GM21723 (cell line): ENCODE data around the gene WDR35.
A peak's percentile ranks its signal among the peaks of the same experiment; 100 is the strongest.
"Not testable (repeated sequence)": the region's sequence is repeated elsewhere in the genome, so short reads cannot be mapped to it uniquely, and the experiment has no call there.

ENCODE experiments used
- ATAC-seq: cut with Tn5 transposase; IDR thresholded peaks from one replicate; pipeline ENCODE4 v1.9.1; 2021; ENCODE audit warnings: mild to moderate bottlenecking, moderate library complexity; ENCODE audit not compliant: unreplicated experiment

Gene WDR35

DNA sequence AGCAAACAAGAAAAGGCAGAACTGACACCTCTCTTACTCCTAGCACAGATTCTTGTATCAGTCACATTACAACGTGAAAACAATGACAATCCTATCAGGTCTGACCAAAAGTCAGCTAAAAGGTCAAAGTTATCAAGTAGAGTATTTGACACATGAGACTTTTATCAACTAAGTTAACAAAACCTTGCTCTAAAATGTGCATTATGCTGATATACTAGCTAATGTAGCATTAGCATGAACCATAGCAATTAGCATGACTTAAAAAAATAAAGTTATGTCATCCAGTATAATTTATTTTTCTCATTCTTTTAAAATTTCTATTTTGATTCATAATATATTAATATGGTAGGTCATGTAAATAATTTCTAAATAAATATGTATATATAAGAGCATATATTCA, 46.7 kb downstream of the WDR35 start:
- ATAC-seq, result no peak

DNA sequence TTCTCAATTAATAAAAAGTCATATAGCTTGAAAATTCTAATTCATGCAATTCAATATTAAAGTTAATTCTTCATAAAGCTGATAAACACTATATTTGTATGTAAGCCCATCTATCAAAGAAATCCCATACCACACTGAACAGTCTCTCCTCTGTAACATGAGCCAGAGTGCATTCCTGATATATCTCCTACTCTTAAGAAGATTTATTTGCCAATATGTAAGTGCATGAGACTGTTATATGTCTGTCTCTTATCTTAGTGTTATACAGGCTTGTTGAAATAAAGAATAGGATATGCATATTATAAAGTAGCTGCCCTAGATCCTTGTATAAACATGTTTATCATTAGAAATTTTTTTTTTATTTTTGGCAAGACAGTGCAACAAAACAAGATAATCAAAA, 47.7 kb downstream of the WDR35 start:
- no peak for ATAC-seq

DNA sequence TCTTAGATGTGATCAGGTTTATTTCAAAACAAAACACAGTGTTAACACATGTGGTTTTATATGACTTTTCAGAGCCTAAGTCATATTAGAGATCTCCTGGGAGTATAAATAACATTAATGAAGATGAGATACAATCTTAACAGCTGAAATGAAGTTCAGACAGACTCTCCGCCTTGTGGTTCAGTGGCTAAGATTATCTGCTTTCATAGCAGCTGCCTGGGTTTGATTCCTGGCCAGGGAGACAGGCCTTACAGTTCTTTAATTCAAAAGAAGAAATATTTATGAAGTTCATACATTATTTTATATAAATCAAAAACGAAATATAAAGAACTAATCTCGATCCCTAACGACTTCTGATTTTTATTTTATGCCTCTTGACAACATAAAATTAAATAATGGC, 52.9 kb downstream of the WDR35 start:
- ATAC-seq, result no peak

DNA sequence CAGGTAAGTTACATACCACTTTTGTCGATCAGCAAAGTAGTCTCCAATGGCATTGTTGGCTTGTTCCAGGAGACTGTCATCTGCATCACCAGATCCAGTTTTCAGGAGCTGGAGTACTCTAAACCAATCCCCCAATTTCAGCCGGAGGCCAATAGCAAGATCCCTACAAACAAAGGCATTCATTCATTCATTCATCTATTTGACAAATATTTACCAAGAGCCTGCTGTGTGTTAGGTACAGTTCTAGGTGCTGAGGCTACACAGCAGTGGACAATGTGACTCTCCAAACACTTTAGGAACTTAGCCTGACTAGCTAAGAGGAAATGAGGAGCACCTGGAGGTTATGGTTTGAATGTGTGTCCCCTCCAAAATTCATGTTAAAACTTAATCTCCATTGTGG, 53.7 kb downstream of the WDR35 start:
- no peak for ATAC-seq

DNA sequence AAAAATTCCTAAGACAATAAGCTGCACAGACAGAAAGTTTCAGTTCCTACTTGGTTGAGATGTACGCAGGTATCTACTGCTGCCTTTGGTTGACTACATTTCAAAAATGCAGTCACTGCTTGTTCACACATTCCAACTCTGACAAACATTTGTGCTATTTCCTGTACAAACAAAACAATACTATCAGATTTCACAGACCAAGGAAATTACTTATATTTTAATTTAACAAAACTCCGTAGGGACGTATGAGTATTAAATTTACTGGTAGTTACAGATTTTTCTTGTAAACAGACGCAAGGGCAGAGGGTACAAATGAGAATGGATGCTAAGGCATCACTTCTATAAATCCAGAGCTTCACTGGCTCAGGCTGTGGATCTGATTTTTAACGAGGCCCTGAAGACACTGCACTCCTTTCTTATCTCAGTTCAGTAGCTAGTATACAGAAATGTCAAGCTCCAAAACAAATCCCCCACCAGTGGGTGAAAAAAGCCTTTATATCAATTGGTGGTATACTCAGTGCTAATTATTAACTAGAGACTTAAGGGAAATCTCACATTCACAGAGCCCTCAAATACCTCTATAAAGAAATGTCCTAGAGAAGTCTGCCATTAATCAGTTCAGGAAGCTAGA, 56.4 kb downstream of the WDR35 start:
- ATAC-seq, result peak; percentile 80

DNA sequence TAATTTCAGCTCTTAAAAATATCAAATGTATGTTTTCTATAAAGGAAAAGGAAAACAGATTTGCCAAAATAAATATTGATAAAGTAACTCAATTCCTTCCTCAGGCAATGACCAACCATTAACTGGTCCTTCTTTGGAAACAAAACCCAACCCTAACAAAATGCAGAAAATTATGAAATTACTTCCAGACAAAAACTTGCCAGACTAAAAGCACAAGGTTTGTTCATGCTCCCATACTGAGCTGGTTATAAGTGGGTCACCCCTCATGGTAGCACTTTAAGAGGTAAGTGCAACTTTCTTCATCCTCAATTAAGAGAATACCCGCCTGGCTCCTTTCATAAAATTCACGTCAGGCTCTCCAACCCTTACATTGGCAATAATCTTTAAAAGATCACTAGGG, 57.0 kb downstream of the WDR35 start:
- peak; percentile 40 for ATAC-seq

DNA sequence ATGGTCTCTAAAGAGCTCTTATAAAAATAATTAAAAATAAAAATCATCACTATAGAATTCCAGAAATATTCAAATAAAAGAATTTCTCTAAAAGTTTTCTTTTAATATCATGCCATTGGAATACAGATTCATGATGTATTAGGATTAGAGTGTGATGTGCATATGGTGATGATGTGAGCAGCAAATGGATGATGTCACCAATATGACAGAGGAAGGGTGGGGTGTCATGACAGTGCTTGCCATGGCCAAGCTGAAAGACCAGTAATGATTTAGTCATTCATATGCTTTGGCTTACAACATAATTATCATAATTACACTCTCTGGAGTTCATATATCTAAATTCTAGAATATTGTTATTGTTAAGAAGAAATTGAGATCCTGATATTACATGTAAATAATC, 60.7 kb downstream of the WDR35 start:
- no peak for ATAC-seq

DNA sequence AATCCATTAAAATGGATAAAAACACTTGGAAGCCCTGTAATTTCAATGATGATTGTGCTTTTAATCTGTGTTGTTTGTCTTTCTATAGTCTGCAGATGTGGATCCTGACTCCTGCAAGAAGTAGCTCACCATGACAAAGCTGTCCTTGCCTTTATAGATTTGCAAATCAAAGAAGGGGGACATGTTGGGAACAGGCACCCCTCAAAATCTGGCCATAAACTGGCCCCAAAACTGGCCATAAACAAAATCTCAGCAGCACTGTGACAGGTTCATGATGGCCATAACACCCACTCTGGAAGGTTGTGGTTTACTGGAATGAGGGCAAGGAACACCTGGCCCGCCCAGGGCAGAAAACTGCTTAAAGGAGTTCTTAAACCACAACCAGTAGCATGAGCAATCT, 62.1 kb downstream of the WDR35 start:
- not testable (repeated sequence) for ATAC-seq

DNA sequence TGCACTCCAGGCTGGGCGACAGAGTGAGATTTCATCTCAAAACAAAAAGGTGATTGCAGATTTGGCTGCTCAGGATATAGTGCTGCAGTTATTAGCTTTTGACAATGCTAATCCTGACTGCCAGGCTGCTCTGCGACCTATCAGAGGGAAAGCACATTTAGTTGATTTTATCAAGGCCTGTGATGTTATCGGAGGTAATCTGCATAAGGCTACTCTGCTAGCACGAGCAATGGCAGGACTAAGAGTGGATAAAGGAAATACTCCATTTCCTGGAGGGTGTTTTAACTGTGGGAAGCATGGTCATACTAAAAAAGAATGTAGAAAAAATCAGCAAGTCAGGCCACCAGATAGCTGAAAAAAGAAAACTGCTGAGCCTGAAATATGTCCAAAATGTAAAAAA, 65.4 kb downstream of the WDR35 start:
- not testable (repeated sequence) for ATAC-seq

DNA sequence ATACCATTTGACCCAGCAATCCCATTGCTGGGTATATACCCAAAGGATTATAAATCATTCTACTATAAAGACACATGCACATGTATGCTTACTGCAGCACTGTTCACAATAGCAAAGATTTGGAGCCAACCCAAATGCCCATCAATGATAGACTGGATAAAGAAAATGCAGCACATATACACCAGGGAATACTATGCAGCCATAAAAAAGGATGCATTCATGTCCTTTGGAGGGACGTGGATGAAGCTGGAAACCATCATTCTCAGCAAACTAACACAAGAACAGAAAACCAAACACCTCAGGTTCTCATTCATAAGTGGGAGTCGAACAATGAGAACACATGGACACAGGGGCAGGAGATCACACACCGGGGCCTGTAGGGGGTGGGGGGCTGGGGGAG, 67.7 kb downstream of the WDR35 start:
- ATAC-seq, result not testable (repeated sequence)

DNA sequence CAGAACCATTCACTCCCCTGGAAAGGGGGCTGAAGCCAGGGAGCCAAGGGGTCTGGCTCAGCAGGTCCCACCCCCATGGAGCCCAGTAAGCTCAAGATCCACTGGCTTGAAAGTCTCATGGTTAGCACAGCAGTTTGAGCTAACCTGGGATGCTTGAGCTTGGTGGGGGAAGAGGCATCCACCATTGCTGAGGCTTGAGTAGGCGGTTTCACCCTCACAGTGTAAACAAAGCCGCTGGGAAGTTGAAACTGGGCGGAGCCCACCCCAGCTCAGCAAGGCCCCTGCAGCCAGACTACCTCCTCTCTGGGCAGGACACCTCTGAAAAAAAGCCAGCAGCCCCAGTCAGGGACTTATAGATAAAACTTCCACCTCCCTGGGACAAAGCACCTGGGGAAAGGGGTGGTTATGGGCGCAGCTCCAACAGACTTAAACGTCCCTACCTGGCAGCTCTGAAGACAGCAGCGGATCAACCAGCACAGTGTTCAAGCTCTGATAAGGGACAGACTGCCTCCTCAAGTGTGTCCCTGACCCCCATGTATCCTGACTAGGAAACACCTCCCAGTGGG, 73.4 kb downstream of the WDR35 start:
- ATAC-seq, result no peak

DNA sequence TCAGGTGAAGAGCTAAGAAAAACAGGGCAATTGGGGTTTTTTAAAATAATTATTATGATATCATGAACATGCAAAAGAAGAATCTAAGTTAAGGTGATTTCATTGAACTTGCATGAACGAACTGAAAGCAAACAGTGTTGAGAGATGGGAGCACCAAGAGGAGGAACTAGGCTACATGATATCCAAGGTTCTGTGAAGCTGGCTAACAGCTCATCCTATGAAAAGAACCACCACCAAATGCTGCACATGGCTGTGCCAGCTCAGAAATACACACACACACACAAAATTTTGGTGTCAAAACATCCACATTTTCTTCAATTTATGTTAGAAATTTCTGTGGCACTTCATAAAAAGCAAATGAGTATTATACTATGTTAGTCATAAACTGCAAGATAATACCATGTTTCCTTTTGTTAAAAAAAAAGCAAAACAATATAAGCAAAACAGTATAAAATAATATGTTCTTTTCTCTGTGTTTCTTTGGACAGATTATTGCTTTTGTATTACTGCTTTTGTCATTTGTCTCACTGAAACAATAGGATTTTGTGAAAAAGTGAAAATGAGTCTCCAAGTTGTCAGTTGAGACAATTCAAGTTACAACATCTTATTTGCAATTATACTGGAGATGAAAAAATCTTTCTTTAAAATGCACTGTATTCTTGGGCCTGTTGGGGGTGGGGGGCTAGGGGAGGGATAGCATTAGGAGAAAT, 75.5 kb downstream of the WDR35 start:
- no peak for ATAC-seq

DNA sequence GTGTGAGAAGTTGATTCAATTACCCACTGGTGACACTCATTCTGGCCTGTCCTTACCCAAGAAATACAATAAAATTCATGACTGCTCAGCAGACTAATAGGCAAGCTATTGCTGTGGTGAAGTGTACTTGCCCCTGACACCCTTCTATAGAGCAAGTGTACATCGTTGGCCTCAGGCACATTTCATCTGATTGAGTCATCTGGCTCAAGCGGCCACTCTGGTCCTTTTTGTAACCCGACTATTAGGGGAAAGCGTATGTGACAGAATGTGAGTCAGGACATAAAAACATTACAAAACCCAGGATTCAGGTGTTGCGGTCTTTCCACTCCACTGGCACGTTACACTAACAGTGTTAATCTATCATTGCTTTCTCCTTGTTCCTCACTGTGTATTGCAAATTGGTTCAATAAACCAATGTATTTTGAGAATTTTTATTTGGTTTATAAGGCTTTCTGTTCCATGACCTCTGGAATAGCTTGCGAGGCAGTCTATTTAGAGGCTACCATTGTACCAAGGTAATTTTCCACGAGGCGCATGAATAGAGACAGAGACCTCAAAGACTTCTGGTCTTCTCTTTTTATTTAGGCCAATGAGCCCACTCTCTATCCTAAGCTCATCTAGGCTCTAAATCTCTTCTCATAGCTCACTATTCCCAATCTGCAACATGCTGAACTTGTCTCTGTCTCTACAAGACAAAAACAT, 77.9 kb downstream of the WDR35 start:
- no peak for ATAC-seq

DNA sequence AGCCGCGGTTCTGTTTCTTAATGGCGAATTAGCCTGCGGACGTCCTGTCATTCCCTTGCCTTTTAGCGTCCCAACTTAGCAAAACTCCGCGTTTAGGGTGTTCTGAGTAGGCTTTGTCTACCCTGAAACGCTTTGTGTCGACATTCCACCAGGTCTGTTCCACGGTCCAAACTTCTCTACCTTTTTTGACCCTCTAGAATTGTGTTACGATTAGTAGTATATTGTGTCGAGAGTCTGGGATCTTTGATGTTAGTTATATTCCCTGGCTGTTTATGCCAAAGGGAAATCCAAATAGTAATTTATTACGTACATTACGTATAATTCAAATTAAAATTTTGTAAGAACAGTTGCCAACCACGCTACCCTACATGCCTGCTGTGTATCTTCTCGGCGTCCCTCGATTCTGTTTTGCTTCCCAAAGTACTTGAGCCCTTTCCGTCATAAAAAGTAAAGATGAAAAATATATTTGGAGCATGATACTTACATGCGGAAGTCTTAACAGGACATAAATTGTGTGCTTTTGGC, 87.6 kb downstream of the WDR35 start:
- ATAC-seq, result peak; percentile 3

DNA sequence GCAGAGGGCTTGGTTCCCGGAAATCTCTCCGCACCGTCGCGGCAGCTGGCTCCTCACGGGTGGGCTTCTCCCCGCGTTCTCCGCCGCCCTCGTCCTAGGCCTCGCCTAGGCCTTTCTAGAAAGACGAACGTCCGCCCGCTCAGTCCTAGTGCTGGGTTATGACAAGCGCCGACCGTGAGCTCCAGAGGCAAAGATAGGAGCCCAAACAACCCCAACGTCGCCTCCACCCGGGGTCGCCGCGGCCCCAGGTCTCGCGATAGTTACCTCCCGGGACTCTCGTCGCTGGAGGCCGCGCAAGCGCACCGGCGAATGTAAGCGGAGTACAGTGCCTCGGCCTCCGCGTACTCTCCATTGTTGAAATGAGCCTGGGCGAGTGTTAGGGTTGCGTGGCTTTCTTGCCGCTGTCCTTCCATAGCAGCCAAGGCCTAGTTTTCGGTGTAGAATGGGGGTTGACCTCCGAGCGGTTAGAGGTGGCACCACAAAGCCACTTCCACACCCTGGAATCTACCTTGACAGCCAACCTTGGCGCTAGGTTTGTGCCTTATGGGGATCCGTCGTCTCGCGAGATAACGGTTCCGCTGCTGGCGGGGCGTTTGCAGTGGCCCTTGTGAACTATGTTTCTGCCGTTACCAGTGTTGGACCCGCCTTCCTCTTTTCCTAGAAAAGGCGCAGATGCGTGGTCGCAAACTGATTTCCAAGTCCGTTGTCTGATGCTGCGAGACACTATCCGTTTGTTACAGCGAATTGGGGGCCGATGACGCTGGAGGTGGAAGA, 88.3 kb downstream of the WDR35 start, which contains the start of gene TTC32:
Gene TTC32 (minus strand): TSS at position 542 of the 774 bp plus-strand sequence. CDS start 129 bp downstream, at position 413.
- peak; percentile 87 for ATAC-seq

DNA sequence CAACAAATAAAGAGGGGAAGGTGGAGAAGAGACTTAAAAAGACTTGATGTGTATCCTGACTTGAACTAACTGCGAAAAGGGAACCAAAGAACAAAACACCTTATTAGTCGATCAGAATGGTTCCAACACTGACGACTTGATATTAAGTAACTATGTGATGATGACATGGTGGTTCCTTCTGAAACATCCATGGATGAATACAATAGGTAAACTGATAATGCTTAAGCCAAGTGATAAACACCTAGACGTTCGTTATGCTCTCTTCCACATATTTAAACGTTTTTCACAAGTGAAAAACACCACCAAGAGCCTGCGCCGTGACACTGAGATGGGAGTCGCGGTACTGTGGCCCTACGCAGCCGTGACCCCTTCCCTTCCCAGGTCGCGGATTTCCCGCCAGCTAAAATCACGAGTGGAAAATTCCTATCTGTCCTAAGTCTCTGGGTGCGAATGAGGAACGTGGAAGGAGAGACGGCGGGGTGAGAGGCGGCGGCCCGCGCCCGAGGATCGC, 88.9 kb downstream of the WDR35 start:
- ATAC-seq, result peak; percentile 20

DNA sequence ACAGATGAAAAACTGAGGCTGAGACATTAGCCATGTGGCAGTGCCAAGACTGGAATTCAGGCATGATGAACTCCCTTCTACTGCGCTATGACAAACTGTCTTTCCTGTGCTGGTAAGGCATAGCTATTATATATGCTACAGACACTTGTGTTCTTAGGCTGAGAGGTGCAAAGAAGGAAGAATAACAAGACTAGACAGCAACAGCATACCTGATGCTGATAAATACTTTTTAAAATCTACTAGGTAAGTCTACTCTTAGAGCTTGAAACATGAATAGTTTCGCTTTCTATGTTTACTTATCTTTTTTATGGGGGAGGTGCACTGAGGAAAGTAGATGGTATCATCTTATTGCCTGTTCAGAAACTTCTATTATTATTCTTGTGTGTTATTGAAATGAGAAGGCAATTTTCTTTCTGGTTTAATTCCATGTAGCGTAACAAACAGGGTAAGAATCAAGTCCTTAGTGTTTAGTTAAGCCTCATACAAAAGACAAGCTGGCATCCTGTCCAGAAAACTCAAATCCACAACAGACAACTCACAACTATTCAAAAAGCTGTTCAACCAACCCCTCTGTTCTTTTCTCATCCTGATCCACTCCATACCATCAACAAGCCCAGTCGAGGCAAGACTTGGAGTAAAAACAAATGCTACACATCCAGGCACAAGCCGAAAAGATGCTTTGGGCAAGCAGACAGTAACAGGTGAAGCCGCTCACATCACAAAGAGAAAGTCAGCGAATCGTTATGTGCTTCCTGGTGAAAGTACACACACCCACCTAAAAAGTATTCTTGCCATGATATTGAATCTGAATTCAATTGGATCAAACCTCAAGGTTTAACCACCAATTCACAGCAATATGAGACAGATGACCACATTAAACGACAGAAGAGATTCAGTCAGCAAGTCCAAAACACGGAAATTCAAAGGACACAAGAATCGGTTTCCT, 89.6 kb downstream of the WDR35 start:
- peak; percentile 38 for ATAC-seq

DNA sequence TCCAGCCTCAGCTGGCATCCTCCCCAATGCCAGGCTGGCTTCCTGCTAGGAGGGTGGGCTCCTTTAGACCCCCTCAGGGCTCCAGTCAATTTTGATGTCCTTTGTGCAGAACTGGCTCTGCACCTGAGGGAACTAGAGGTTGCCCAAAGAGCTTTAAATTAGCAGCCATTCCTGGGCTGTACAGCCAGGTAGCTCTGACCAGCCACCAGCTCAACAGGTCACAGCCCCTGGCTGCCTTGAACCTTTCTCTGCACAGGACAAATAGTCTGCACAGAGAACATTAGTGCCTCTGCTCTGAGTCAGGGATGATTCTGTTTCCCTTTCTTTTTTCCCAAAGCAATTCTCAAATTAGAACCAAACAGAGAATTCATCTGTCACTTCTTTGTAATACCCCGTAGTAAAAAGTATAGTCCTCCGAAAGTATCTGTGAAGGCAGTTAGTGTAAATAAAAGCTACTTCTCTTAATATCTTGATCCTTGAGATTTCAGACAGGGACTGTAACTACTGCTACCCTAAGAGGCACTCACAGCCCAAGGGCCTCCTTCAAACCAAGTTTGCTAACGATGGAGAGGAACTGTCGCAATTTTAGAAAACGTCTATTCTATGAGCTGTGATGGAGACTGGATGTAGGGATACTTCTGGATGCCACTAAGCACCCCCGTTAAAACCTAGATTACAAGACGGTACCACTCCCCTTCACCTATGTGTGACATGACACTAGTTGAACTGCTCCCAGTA, 91.1 kb downstream of the WDR35 start:
- ATAC-seq, result no peak
